HG03354 (cell line): ENCODE data around the gene PROSER1.

Experiments
- ATAC-seq: cut with Tn5 transposase; IDR thresholded peaks from one replicate; pipeline ENCODE4 v1.9.1; 2021; ENCODE audit warnings: mild to moderate bottlenecking; ENCODE audit not compliant: unreplicated experiment, poor library complexity, severe bottlenecking

Gene PROSER1

DNA sequence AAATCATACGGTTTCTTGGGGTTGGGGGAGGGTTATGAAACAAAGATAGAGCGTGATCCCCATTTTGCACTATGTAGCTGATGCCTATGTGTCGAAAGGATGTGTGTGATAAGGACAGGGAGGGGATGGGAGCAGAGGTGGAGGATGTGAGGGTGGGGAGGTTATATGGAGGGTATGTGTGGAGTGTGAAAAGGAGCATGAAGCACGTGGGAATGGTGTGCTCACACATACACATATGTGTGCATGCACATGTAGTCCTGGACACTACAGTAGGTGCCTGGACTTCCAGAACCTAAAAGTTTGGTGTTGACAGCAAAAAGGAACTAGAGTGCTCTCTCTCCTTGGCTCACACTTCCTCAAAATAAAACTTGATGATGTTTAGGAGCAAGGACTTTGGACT lies 72.6 kb downstream of the PROSER1 start:
- no peak for ATAC-seq

DNA sequence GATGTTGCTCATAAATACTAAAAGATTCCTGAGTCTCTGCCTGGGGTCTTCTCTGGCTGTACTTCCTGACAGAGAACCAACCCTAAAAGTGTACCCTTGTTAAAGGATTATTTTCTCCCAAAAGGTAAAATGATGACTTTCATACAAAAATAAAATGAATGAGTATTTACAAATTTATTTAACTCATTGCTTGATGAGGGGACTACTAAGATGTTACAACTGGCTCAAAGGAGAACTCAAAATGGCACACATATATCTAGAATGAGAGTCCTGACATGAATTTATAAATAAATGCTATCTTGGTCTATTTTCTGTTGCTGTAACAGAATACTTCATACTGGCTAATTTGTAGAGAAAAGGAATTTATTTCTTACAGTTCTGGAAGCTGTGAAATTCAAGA lies 77.7 kb downstream of the PROSER1 start:
- no peak for ATAC-seq
